TTC549 (cell line): ENCODE data around the gene GBF1.
A peak's percentile ranks its signal among the peaks of the same experiment; 100 is the strongest.
"Not testable (repeated sequence)": the region's sequence is repeated elsewhere in the genome, so short reads cannot be mapped to it uniquely, and the experiment has no call there.

ENCODE experiments used
- FAIRE-seq: peaks from 2 replicates; lab custom pipeline; 2012; peaks lifted over from hg19 to GRCh38; lab: Jason Lieb, UNC

The GBF1 gene

DNA sequence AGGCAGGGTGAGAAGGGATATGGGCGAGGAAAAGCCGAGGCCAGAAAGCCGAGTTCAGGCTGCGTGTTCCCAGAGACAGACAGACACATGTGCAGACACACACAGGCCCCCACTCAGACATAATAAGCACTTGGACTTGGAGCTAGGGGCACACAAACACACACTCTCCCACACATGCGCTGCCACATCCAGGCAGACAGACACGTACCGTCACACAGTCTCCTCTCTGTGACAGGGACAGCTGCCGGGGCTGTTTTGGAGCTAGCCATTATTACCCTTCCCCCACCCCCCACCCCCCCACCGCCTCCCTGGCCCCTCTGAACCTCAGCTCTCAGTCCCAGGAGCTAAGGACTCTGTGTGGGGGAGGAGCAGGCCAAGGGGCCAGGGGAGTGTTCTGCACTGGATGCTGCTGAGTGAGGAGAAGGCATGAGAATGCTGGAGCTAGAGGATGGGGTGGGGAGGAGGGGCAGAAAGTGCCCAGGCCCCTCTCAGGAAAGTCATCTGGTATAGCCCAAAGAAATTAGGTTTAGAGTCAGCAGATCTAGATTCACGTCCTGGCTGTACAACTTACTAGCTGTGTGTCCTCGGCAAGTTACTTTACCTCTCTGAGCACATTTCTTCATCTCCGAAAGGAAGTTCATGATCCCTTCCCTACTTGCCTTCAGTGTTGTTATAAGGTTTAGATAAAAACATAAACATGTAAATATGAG lies 10.3 kb upstream of the GBF1 start:
- no peak for FAIRE-seq

DNA sequence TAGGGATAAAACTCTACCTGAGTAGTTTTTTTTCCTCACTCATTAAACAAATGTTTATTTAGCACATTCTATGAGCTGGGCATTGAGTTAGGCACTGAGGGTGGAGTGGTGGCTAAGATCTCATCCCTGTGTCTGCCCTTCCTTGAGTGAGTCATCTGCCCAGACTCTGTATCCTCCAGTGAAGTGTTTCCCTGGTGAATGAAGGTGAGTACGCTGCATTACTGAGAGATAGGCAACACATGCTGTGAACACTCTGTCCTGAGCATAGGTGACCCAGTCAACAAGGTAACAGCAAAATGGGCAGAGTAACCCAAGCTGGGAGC lies 9.8 kb upstream of the GBF1 start:
- no peak for FAIRE-seq

DNA sequence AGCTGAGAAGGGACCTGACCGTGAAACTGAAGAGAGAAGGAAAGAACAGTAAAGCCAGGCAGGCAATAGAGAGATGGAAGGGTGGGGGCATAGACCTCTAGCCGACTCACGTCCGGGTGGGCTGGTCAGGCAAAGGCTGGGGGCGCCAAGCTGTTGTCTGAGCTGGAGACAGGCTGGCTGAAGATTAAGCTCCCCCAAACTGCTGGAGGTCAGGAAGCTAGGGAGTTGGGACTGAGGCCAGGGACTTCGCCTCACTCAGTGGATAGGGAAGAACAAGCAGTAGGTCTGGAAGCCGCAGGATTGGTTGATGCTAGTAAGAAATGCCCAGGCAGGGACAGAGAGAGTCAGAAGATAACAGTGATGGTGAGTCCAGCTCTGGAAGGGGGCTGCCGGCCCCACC lies 9.3 kb upstream of the GBF1 start:
- no peak for FAIRE-seq

- FAIRE-seq: no peak
Observed at GRCh38 chr10:102237711-102238252, 7.5 kb upstream of the GBF1 start.

DNA sequence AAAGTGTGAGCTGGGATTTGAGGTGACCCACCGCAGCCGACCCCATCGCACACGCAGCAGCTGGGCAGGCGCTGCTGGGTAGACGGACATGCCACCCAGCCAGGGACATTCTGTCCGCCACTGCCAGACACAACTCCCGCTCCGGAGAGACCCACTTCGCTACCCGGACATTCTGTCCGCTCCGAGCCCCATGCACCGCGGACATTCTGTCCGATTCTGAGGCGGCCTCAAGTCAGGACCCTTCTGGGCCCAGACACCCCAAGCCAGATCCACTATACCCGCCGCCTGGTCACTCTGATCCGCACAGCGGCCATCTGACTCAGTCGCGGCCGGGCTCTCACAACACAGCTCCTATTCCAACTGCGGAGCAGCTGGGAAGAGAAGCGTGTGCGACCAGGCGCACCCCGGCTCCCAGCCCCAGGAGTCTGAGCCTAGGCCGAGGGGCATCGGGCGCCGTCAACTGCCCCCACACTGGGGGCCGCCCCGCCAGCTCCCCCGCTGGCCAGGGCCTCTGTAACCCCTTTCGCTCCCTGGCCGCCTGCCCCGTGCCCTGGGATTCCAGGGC lies 4.8 kb upstream of the GBF1 start:
- FAIRE-seq: no peak

- no peak for FAIRE-seq
Observed at GRCh38 chr10:102241032-102241443, 4.3 kb upstream of the GBF1 start.

- peak; percentile 55 for FAIRE-seq
Observed at GRCh38 chr10:102241444-102242117, 3.8 kb upstream of the GBF1 start, which contains the start of gene PITX3. TSS of gene PITX3 (minus strand) at chr10:102241512. CDS start at chr10:102232080, 9,432 bp downstream.

- no peak for FAIRE-seq
Observed at GRCh38 chr10:102242118-102242485, 3.2 kb upstream of the GBF1 start.

DNA sequence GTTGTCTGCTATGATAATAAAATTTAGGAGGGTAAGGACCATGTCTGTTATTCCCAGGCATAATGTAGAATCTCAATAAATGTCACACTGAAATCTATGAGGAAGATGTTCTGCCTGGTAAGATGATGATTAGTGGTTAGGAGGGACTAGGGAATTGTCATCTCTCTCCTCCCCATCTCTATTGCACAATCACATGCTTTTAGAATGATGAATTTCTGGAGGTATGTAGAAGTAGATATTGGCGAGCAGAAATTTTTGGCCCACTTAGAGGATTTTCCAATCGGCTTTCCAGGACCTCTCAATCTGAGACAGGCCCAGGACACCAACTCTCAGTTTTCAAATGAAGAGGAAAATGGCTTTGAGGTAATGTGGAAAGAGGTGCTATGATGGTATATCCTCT lies 2.0 kb upstream of the GBF1 start:
- FAIRE-seq: no peak

GRCh38 chr10:102245932-102246251 lies 560 bp downstream of the GBF1 start:
- no peak for FAIRE-seq

- no peak for FAIRE-seq
Observed at GRCh38 chr10:102246261-102246660, 929 bp downstream of the GBF1 start.

- FAIRE-seq: no peak
Observed at GRCh38 chr10:102247734-102248133, 2.4 kb downstream of the GBF1 start.

GRCh38 chr10:102252508-102252907 lies 7.2 kb downstream of the GBF1 start:
- not testable (repeated sequence) for FAIRE-seq

DNA sequence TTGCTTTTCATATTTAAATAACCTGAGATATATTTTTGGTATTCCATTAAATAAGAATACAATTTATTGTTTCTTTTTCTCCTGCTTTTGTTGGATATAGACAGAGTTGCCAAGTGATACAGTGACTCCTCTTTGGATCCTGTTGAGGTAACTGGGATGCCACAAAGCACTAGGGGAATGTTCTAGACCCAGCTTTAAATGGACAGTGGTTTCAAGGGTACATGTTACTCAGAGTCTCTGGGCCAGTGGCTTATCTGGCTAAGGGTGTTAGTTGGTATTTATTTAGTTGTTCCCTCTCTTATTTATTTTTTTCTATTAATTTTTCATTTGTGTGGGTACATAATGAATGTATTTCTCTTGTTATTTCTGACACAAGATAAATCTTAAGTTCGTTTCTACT lies 9.1 kb downstream of the GBF1 start:
- FAIRE-seq: no peak

DNA sequence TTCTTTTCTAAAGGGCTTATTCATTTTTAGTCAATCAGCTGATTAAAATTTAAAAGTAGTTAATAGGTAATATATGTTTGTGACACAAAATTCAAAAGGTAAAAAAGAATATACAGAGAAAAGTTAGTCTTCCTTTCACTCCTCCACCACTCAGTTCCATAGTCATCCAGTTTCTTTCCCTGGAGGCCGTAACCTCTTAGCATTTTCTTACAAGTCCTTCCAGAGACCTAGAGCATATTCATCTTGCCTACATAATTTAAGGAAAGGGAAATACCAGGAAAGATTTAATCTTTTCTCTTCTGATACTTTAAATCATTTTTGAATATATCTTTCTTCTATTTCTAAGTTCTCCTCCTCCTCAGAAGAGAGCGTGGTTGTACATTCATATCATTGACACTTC lies 10.1 kb downstream of the GBF1 start:
- FAIRE-seq: no peak

GRCh38 chr10:102261196-102261595 lies 15.9 kb downstream of the GBF1 start:
- no peak for FAIRE-seq

- FAIRE-seq: no peak
Observed at GRCh38 chr10:102261842-102262241, 16.5 kb downstream of the GBF1 start.

- FAIRE-seq: no peak
Observed at GRCh38 chr10:102262744-102263370, 17.5 kb downstream of the GBF1 start.

DNA sequence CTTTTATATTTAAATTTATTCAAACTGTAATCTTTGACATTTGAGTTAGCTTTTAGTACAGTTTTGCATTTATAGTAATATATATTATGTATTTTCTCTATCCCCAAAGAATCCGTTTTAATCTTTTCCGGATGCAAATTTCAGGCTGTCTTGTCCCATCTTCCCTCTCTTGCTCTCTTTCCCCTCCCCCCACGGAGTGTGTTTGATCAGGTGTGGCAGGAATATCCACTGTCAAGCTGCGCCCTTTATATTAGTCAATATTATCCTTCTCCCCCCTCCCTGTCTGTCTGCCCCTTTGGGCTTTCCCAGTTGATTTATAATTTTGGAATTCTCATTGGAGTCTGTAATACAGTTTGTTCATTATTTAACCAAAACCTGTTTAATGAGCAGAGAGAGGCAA lies 19.0 kb downstream of the GBF1 start:
- FAIRE-seq: no peak

DNA sequence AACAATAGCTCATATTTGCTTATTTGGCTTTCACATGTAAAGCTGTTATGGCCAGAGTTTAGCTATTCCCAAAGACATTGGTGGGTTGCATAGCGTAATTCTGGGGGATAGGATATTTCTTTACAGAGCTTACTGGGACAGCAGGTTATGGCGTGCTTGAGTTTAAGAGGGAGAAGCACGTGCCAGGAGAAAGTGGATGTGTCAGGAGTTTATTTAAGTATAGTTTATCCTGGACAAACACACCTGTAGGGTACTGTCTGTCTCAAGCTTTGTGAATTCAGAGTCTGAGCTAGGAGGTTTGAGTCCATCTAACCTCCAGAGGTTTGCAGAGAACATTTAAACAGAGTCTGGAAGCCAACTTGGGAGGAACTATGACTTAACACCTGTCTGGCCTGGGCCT lies 21.3 kb downstream of the GBF1 start:
- no peak for FAIRE-seq

- FAIRE-seq: no peak
Observed at GRCh38 chr10:102267748-102268147, 22.4 kb downstream of the GBF1 start.

GRCh38 chr10:102268375-102268888 lies 23.1 kb downstream of the GBF1 start:
- FAIRE-seq: no peak

DNA sequence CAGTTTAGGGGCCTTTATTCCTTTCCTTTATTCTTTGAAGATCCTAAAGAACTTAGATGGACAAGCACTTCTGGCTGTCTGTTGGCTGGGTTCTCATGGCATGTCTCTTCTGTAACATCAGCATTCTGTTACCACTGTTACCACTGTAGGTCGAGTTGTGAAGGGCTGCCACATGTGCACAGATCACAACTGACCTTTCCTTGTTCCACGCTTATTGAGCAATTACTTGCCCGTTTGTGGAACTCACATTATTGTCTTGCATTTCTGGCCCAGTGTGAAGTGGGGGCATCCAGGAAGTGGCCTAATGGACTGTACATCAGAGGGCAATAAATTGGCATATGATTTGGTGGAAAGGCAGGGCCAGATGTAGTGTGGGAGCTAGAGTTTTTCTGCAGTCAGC lies 23.7 kb downstream of the GBF1 start:
- FAIRE-seq: no peak
